ENCODE data around the gene MMD.
"Not testable (repeated sequence)": the region's sequence is repeated elsewhere in the genome, so short reads cannot be mapped to it uniquely, and the experiment has no call there.

MMD gene

DNA sequence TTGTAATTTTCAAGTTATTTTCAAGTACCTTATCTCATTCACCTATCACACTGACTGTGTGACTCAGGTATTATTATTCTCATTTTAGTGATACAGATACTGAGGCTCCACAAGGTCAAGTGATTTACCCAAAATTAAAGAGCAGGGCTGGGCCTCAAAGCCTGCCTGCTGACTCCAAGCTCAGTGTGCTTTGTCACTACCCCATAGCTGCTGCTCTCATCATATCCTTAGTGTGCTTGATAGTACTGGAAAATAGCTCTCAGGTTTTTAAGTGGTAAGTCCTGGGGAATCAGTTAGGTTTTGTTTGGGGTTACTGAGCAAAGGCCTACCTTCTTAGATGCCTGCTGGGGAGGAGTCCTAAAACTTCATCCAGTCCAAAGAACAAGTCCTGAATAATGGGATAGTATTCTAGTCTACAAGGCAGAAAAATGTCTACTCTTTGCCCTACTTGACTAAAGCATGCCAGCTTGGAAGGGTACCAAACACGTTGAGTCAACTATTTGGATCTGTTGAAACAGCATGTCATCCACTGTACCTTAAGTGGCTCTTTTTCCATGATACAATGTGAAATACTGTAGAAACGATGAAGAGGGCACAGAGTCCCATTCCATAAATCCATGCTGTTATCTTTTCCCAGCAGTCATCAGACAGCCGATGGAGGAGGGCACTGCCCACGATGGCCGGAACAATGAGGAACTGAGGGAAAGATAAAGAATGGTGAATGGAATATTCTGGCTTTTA, 10.7 kb downstream of the MMD start:
- CTCF ChIA-PET, result interaction anchor here (1.2 kb wide), 1 partner anchor 10 kb away, joined by 3 read pairs; the partner anchor contains the start of gene MMD
- POLR2A ChIA-PET, result no interaction called here
- no peak for DNase-seq (ENCODE audit: low read depth, low spot score)
- no peak overlapping the region for H3K4me3 ChIP-seq (ENCODE audit: low read depth, low read length)
- TF ChIP-seq, protein P1, sequence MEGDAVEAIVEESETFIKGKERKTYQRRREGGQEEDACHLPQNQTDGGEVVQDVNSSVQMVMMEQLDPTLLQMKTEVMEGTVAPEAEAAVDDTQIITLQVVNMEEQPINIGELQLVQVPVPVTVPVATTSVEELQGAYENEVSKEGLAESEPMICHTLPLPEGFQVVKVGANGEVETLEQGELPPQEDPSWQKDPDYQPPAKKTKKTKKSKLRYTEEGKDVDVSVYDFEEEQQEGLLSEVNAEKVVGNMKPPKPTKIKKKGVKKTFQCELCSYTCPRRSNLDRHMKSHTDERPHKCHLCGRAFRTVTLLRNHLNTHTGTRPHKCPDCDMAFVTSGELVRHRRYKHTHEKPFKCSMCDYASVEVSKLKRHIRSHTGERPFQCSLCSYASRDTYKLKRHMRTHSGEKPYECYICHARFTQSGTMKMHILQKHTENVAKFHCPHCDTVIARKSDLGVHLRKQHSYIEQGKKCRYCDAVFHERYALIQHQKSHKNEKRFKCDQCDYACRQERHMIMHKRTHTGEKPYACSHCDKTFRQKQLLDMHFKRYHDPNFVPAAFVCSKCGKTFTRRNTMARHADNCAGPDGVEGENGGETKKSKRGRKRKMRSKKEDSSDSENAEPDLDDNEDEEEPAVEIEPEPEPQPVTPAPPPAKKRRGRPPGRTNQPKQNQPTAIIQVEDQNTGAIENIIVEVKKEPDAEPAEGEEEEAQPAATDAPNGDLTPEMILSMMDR (IDR thresholded peaks at IDR 0.05; ENCODE audit: insufficient read depth, low read length, missing control alignments), result no peak

DNA sequence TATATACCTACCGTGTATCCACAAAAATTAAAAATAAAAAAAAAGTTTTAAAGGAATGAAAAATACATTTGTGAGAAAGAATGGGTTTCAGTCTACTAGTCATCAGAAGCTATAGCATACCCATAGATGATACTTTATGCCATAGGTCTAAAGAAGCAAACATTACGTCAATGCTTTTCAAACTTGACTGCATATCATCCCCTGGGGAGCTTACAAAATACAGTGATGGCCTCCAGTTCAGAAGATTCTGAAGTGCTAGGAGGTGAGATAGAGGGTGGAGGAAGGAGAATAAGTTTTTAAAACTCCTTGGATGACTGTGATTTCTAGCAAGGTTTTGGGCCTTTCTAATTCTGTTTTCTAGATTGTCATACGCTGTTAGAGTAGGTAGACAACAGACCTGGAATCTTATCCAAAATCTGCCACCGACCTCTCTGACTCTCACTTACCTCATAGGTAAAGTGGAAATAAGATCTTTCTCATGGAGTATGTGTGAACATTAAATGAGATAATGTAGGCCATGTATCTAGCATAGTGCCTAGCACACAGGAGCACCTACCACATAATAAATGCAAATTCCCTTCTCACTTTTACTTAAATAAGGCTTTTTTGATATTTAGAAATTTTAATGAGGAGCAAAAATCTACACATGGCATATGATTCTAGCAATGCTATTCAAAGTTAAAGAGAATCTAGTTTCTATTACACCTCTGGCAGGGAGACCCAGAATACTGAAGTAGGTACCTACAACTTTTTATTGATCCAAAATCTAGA, 12.4 kb downstream of the MMD start:
- no peak overlapping the region for H3K4me3 ChIP-seq (ENCODE audit: low read depth, low read length)
- POLR2A ChIA-PET, result no interaction called here
- no peak for DNase-seq (ENCODE audit: low read depth, low spot score)
- CTCF ChIA-PET, result no interaction called here
- TF ChIP-seq, protein P1 (IDR thresholded peaks at IDR 0.05; ENCODE audit: insufficient read depth, low read length, missing control alignments), result no peak

DNA sequence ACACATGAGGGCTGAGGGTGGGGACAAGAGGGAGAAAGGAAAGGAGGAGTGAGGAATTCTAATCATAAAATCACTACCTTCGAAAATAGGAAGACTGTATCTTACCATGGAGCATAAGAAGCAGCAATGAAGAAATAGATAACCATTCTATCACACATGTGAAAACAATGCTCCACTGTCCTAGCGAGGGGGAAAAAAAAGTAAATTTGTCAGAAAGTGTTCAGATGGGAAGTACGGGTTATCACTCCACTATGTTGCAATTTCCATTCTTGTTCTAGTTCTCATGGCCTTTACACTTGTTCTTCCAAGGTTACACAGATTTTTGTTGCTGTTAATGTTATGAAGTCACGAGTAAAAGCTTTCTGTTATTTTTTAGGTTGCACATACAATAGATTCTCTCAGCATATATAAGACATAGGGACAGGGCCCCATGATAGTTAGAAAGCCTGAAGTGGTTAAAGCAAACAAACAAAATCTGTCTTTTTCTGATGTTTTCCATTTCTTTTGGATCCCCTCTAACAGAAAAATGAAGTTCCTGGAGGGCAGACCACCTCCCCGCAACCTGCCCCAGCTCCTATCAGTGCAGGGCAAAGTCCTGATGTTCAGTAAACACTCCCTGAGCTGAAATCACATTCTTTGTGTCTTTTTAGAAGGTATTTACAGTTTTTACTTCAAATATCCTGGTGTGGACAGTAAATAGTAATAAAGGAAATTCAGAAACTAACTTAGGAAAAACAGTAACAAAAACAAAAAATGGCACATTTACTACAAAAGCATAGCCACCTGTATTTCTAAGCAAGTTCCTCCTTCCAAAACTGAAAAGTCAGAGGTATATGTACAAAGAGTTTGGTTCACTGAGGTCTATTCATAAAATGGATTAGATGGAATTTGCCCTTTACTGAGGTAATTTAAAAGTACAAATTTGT, 13.7 kb downstream of the MMD start:
- POLR2A ChIA-PET, result no interaction called here
- CTCF ChIA-PET, result interaction anchor here (1.1 kb wide), 1 partner anchor 106 kb away, joined by 4 read pairs; no protein-coding TSS in a partner anchor
- TF ChIP-seq, protein P1 (IDR thresholded peaks at IDR 0.05; ENCODE audit: insufficient read depth, low read length, missing control alignments), result no peak
- no peak overlapping the region for H3K4me3 ChIP-seq (ENCODE audit: low read depth, low read length)
- DNase-seq (ENCODE audit: low read depth, low spot score), result no peak

DNA sequence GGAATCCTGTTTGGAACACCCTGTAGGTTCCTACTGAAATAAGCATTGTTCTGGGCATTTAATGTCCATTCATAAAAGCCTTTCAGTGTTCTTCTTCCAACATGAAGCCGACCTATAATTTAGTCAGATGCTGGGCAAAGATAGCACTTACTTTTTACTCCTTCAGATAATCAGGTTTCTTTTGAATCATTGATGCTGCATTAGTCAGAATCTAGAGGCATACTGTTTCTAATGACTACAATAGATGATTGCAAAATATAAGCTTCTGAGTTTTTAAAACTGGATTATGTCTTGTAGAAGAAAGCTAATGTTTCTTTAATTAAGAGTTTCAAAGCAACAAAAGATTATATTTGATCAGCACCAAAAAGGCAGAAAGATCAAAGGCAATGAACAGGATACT, 16.0 kb downstream of the MMD start:
- DNase-seq (ENCODE audit: low read depth, low spot score), result no peak
- no peak overlapping the region for H3K4me3 ChIP-seq (ENCODE audit: low read depth, low read length)
- TF ChIP-seq, protein P1 (IDR thresholded peaks at IDR 0.05; ENCODE audit: insufficient read depth, low read length, missing control alignments), result no peak
- ChIA-PET POLR2A (no interaction called here), CTCF (interaction anchor here (1.2 kb wide), 1 partner anchor 49 kb away, joined by 4 read pairs; no protein-coding TSS in a partner anchor)

DNA sequence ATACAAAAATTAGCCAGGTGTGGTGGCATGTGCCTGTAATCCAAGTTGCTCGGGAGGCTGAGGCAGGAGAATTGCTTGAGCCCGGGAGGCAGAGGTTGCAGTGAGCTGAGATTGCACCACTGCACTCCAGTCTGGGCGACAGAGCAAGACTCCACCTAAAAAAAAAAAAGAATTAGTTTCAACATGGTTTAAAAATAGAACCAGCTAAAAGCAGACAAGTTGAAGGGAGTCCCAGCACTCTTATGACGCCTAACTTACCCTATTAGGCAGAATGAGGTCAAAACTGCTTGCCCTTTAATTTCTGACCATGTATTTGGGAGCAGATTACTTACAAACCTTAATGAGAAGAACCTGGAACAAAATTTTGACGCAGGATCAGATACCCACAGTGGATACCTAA, 17.4 kb downstream of the MMD start:
- H3K4me3 ChIP-seq (ENCODE audit: low read depth, low read length); CTCF ChIA-PET; POLR2A ChIA-PET; DNase-seq (ENCODE audit: low read depth, low spot score): not testable (repeated sequence)

DNA sequence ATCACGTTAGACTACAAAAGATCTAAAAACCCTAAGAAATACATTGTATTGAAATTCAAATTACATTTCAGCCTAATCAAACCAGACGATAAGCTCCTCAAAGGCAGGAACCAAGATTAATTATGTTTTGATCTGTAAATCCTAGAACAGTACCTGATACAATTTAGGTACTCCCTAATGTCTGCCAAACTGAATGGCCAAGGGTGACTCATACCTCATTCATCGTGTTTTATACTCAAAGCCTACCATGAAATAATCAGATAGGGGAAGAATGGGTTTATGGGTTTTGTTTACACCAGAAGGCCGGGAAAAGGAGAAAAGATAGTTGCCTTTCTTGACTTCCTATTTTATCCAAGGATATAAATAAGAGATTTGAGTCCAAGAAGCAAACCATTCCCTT, 19.3 kb downstream of the MMD start:
- CTCF ChIA-PET, result no interaction called here
- no peak for DNase-seq (ENCODE audit: low read depth, low spot score)

More for the DNA sequence above, 19.3 kb downstream of the MMD start:
- TF ChIP-seq, protein P1 (IDR thresholded peaks at IDR 0.05; ENCODE audit: insufficient read depth, low read length, missing control alignments), result no peak
- H3K4me3 ChIP-seq (ENCODE audit: low read depth, low read length), result no peak overlapping the region
- POLR2A ChIA-PET, result no interaction called here

Measured in AG04449 (cell line).